Stimulated activated CD8-positive, alpha-beta memory T cell treated with anti-CD3 and anti-CD28 coated beads, Interleukin-7, amount 100 ng/mL, for 24 hours (primary cell): ENCODE measurements around the gene KLF13.

Source experiments
- DNase-seq: peaks from one replicate; pipeline ENCODE4 v3.0.0-alpha.2; 2020; ENCODE audit warnings: low read depth

The KLF13 gene

GRCh38 chr15:31326156-31326874 lies at the start of gene KLF13:
Gene KLF13, plus strand, starts transcription at chr15:31326835. Its CDS starts 378 bp downstream, at chr15:31327213.
- peak; percentile 99 for DNase-seq

GRCh38 chr15:31277335-31278060 lies 49.1 kb upstream of the KLF13 start:
- no peak for DNase-seq

GRCh38 chr15:31278061-31278445 lies 48.6 kb upstream of the KLF13 start:
- no peak for DNase-seq

GRCh38 chr15:31278544-31279220 lies 48.0 kb upstream of the KLF13 start:
- no peak for DNase-seq

GRCh38 chr15:31279221-31280045 lies 47.2 kb upstream of the KLF13 start:
- no peak for DNase-seq

- DNase-seq = no peak
Observed at GRCh38 chr15:31280046-31280830, 46.4 kb upstream of the KLF13 start.

GRCh38 chr15:31280831-31281216 lies 45.8 kb upstream of the KLF13 start:
- DNase-seq = no peak

- no peak for DNase-seq
Observed at GRCh38 chr15:31283043-31283442, 43.6 kb upstream of the KLF13 start.

- no peak for DNase-seq
Observed at GRCh38 chr15:31285772-31286261, 40.8 kb upstream of the KLF13 start.

- DNase-seq = no peak
Observed at GRCh38 chr15:31291048-31291578, 35.5 kb upstream of the KLF13 start.

- no peak for DNase-seq
Observed at GRCh38 chr15:31292391-31293015, 34.1 kb upstream of the KLF13 start.

GRCh38 chr15:31293655-31294054 lies 33.0 kb upstream of the KLF13 start:
- no peak for DNase-seq

GRCh38 chr15:31294067-31294466 lies 32.6 kb upstream of the KLF13 start:
- DNase-seq = no peak

GRCh38 chr15:31295658-31296057 lies 31.0 kb upstream of the KLF13 start:
- no peak for DNase-seq

GRCh38 chr15:31296219-31296645 lies 30.4 kb upstream of the KLF13 start:
- DNase-seq = no peak

GRCh38 chr15:31296646-31297574 lies 29.7 kb upstream of the KLF13 start:
- DNase-seq = no peak

- no peak for DNase-seq
Observed at GRCh38 chr15:31297575-31298456, 28.8 kb upstream of the KLF13 start.

- no peak for DNase-seq
Observed at GRCh38 chr15:31298707-31299172, 27.9 kb upstream of the KLF13 start.
